Measurements from ENCODE around the gene TPCN1. TPM values are rescaled to one million over a fixed set of nuclear protein-coding genes. Genes with fewer than 3 reads are reported as not detected.

TPCN1 gene
- total RNA-seq, 1 donor from 2014 or later: 7.9 TPM

- peaks cover 6% of the 10 kb centered on the region for H3K4me1 Mint-ChIP-seq (ENCODE audit: low read depth, unreplicated experiment)
- H3K4me3 Mint-ChIP-seq (ENCODE audit: unreplicated experiment): no peak overlapping the region
- H3K27ac Mint-ChIP-seq (ENCODE audit: unreplicated experiment): no peak overlapping the region
- TF ChIP-seq, protein P1, sequence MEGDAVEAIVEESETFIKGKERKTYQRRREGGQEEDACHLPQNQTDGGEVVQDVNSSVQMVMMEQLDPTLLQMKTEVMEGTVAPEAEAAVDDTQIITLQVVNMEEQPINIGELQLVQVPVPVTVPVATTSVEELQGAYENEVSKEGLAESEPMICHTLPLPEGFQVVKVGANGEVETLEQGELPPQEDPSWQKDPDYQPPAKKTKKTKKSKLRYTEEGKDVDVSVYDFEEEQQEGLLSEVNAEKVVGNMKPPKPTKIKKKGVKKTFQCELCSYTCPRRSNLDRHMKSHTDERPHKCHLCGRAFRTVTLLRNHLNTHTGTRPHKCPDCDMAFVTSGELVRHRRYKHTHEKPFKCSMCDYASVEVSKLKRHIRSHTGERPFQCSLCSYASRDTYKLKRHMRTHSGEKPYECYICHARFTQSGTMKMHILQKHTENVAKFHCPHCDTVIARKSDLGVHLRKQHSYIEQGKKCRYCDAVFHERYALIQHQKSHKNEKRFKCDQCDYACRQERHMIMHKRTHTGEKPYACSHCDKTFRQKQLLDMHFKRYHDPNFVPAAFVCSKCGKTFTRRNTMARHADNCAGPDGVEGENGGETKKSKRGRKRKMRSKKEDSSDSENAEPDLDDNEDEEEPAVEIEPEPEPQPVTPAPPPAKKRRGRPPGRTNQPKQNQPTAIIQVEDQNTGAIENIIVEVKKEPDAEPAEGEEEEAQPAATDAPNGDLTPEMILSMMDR (IDR thresholded peaks at IDR 0.05; ENCODE audit: partially characterized antibody, unreplicated experiment): no peak
- peaks cover 2% of the 10 kb centered on the region for H3K9me3 Mint-ChIP-seq (ENCODE audit: unreplicated experiment)
- no peaks in the 10 kb centered on the region for H3K36me3 Mint-ChIP-seq (ENCODE audit: unreplicated experiment)
- H3K27me3 Mint-ChIP-seq (ENCODE audit: unreplicated experiment): peaks cover 2% of the 10 kb centered on the region
- no peak for DNase-seq
Measured at GRCh38 chr12:113266106-113266895, 45.0 kb downstream of the TPCN1 start.

DNA sequence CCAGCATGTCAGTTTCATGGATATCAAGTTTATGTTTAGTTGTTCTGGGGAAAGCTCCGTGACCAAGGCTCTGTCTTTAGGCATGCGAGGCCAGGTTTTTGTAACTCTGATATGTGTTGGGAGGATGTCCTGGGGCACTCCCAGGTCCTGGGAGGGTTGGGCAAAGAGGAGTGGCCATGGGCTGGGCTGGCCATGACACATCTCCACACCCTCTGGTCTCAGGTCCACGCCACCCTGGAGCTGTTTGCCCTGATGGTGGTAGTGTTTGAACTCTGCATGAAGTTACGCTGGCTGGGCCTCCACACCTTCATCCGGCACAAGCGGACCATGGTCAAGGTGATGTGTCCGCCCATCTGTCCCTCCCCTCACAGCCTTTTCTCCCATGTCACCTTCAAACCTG is 46.4 kb downstream of the TPCN1 start:
- TF ChIP-seq, protein P1 (IDR thresholded peaks at IDR 0.05; ENCODE audit: partially characterized antibody, unreplicated experiment): no peak
- no peak overlapping the region for H3K27ac Mint-ChIP-seq (ENCODE audit: unreplicated experiment)
- H3K9me3 Mint-ChIP-seq (ENCODE audit: unreplicated experiment): peaks cover 2% of the 10 kb centered on the region
- H3K36me3 Mint-ChIP-seq (ENCODE audit: unreplicated experiment): no peaks in the 10 kb centered on the region
- H3K4me1 Mint-ChIP-seq (ENCODE audit: low read depth, unreplicated experiment): peaks cover 14% of the 10 kb centered on the region
- no peak overlapping the region for H3K4me3 Mint-ChIP-seq (ENCODE audit: unreplicated experiment)
- no peak for DNase-seq
- H3K27me3 Mint-ChIP-seq (ENCODE audit: unreplicated experiment): peaks cover 2% of the 10 kb centered on the region

DNA sequence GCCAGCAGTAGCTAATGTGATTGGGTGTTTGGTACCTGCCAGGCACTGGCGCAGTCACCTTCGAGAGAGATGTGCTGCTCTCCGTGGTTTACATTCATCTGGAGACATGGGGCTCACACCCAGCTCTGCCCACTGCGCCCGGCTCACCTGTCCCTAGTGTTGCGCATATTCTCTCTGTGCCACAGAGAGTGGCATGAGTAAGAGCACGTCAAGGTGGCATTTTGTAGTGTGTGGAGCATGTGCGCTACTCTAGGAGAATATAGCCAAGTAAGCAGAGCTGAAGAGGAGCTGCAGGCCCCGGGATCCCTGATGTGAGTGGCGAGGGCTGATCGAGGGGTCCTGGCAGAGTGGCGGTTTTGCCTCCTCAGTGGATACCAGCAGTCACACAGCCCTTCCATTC is 46.9 kb downstream of the TPCN1 start:
- Mint-ChIP-seq H3K4me1 (ENCODE audit: low read depth, unreplicated experiment) (peaks cover 19% of the 10 kb centered on the region), H3K36me3 (ENCODE audit: unreplicated experiment) (no peaks in the 10 kb centered on the region), H3K9me3 (ENCODE audit: unreplicated experiment) (peaks cover 2% of the 10 kb centered on the region), H3K27ac (ENCODE audit: unreplicated experiment) (no peak overlapping the region), H3K4me3 (ENCODE audit: unreplicated experiment) (no peak overlapping the region), H3K27me3 (ENCODE audit: unreplicated experiment) (peaks cover 2% of the 10 kb centered on the region)
- DNase-seq: no peak
- TF ChIP-seq, protein P1 (IDR thresholded peaks at IDR 0.05; ENCODE audit: partially characterized antibody, unreplicated experiment): no peak

DNA sequence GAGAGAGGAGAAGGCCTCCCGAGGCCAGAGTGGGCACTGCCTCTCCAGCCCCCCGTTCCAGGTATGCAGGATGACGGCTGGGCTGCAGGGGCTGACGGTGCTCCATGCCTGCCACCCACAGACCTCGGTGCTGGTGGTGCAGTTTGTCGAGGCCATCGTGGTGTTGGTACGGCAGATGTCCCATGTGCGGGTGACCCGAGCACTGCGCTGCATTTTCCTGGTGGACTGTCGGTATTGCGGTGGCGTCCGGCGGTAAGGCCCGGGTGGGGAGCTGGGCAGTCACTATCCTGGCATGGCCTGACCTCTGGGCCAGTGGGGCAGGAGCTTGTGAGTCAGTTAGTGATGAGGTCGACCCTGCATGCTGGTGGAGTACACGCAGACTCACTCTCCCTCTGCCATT is 47.4 kb downstream of the TPCN1 start:
- Mint-ChIP-seq H3K36me3 (ENCODE audit: unreplicated experiment) (no peaks in the 10 kb centered on the region), H3K4me3 (ENCODE audit: unreplicated experiment) (no peak overlapping the region), H3K9me3 (ENCODE audit: unreplicated experiment) (peaks cover 2% of the 10 kb centered on the region), H3K27ac (ENCODE audit: unreplicated experiment) (no peak overlapping the region), H3K4me1 (ENCODE audit: low read depth, unreplicated experiment) (peaks cover 16% of the 10 kb centered on the region), H3K27me3 (ENCODE audit: unreplicated experiment) (no peaks in the 10 kb centered on the region)
- no peak for DNase-seq
- TF ChIP-seq, protein P1 (IDR thresholded peaks at IDR 0.05; ENCODE audit: partially characterized antibody, unreplicated experiment): no peak

- TF ChIP-seq, protein P1 (IDR thresholded peaks at IDR 0.05; ENCODE audit: partially characterized antibody, unreplicated experiment): no peak
- Mint-ChIP-seq H3K4me1 (ENCODE audit: low read depth, unreplicated experiment) (peaks cover 15% of the 10 kb centered on the region), H3K36me3 (ENCODE audit: unreplicated experiment) (no peaks in the 10 kb centered on the region), H3K27me3 (ENCODE audit: unreplicated experiment) (no peaks in the 10 kb centered on the region), H3K9me3 (ENCODE audit: unreplicated experiment) (peaks cover 2% of the 10 kb centered on the region), H3K27ac (ENCODE audit: unreplicated experiment) (no peak overlapping the region), H3K4me3 (ENCODE audit: unreplicated experiment) (no peak overlapping the region)
- DNase-seq: no peak
Measured at GRCh38 chr12:113269257-113269943, 48.1 kb downstream of the TPCN1 start.
